D721Med (cell line): ENCODE measurements around the gene ANXA3.

ENCODE experiments used
- DNase-seq: peaks from one replicate; pipeline ENCODE4 v3.0.0; 2011; ENCODE audit warnings: low spot score; ENCODE audit not compliant: insufficient read length
- FAIRE-seq: peaks from 2 replicates; lab custom pipeline; 2011; peaks lifted over from hg19 to GRCh38; lab: Jason Lieb, UNC
- CTCF ChIP-seq: IDR thresholded peaks from 2 replicates; pipeline ENCODE4 v1.5.1; 2012; ENCODE audit warnings: mild to moderate bottlenecking, control low read depth; ENCODE audit not compliant: insufficient read depth; ENCODE audit errors: missing control alignments

ANXA3 gene

DNA sequence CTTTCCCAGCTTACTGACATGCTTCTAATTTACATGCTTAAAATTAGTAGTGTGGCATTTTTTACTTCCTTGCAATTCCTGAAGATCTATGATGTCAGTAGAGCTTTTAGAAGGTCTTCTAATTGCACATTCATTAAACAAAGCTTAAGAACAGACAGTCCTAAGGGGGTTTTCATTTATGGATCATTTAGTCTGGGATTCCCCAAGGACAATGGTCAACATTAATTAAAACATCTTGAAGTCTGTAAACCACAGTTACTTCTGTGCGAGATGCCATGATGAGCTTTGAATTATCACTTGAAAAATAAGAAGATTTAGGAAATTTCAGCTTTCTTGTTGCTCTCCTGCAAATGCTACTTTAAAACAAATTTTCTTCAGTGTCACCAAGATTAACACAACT, 20.2 kb downstream of the ANXA3 start:
- FAIRE-seq (no peak), DNase-seq (no peak)
- no peak for TF ChIP-seq CTCF

DNA sequence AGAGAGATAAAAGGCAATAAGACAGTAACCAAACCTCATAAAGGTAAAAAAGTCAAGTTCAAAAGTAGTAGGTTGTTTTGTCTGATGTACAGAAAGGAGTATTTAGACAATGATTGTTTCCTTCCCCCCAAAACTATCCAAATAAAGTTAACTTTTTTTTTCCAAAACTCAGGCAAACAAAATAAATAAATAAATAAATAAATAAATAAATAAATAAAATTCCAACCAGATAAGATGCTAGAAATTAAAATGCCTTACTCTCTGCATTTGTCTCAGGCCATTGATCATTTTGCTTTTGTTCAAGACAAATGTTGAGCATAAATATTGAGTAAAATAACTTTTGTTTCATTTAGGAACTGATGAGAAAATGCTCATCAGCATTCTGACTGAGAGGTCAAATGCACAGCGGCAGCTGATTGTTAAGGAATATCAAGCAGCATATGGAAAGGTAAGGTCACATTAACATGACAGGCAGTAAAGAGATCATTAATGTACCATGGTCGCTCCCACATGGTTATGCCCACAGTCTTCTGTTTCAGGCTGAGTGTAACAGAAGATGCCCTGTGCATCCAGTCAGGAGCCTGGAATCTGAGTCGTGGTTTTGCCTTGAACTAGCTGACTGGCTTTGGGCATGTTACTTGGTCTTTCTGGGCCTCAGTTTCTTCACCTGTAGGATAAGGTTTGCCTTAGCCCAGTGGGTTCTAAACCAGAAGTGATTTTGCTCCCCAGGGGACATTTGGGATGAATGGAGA, 27.3 kb downstream of the ANXA3 start:
- TF ChIP-seq CTCF: no peak
- FAIRE-seq (no peak), DNase-seq (no peak)

GRCh38 chr4:78581618-78582017, 30.0 kb downstream of the ANXA3 start:
- DNase-seq: no peak
- no peak for FAIRE-seq
- no peak for TF ChIP-seq CTCF

DNA sequence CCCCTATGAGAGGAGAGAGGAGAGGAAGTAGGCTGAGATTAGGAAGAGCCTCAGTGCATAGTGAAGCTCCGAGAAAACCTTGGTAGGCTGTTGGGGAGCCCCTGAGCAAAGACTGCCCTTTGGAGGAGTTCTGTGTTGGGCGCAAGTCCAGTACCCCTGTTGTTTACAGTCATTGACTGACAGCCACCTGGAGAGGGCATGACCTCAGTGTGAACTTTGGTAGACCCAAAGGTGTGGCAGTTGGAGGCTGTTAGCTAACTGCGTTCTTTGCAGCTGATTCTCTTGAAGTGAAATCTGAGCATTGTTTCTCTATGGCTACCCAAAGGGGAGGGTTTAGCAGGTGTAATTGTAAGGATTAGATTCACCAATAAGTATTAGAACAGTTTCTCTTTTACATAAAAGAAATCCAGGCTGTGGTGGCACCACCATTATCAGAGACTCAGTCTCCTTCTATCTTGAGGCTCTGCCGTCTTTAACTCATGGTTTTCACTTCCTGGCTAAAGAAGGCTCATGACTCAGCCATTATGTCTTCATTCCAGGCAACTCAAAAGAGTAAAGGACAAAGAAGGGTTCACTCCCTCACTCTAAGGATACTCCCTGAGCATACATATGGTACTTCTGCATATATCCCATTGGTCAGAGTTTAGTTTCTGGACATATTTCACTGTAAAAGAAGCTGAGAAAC, 33.4 kb downstream of the ANXA3 start:
- no peak for TF ChIP-seq CTCF
- no peak for DNase-seq
- no peak for FAIRE-seq

DNA sequence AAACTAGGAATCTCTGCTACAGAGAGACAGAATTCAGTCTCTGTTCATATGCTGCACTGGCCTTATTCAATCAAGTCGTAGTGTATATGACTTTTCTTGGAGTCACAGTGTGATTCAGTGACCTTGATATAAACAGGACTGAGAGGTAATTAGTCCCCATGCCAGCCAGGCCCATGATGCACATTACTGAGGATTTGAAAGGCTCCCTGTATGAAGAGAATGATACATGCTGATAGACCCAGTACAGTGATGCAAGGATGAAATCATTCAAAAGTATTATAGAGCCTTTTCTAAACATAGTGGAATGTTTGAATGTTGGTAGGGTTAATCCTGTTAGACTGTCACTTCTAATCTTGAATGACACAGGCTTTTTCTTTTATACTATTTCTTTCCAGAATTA, 34.1 kb downstream of the ANXA3 start:
- DNase-seq: no peak
- no peak for TF ChIP-seq CTCF
- FAIRE-seq: no peak

GRCh38 chr4:78588894-78589545, 37.5 kb downstream of the ANXA3 start:
- FAIRE-seq (no peak), DNase-seq (no peak)
- no peak for TF ChIP-seq CTCF
